Measurements from ENCODE around the gene TAOK2. TPM values are rescaled to one million over a fixed set of nuclear protein-coding genes. Genes with fewer than 3 reads are reported as not detected.
A peak's percentile ranks its signal among the peaks of the same experiment; 100 is the strongest.

The TAOK2 gene
- total and polyA plus RNA-seq, 3 donors from 2014 or later, result 66.5 to 140 (median 126) TPM

- Histone ChIP-seq H3K9me3 (no peaks in the 10 kb centered on the region), H3K27me3 (no peaks in the 10 kb centered on the region), H3K4me1 (peaks cover 17% of the 10 kb centered on the region), H3K4me3 (no peak overlapping the region), H3K36me3 (ENCODE audit: low read depth, missing control alignments) (no peaks in the 10 kb centered on the region), H3K27ac (peak overlapping the region in 1 of 2 donors; percentile 90)
- WGBS, 2 donors, result 84 to 89% methylated on average over 9 of the region's 9 CpGs
- TF ChIP-seq CTCF (IDR thresholded peaks at IDR 0.05) (no peak), POLR2A (IDR thresholded peaks at IDR 0.05) (no peak)
- intact Hi-C loops (cut with DNase I; ENCODE audit: low total_unique reads), result no loop called here
- no peak for DNase-seq
These were observed 20.4 kb downstream of the TAOK2 start for GRCh38 chr16:29993903-29994599.

- TF ChIP-seq POLR2A (IDR thresholded peaks at IDR 0.05) (no peak), CTCF (IDR thresholded peaks at IDR 0.05) (no peak)
- intact Hi-C loops (cut with DNase I; ENCODE audit: low total_unique reads), result no loop called here
- H3K4me1 ChIP-seq, result peaks cover 17% of the 10 kb centered on the region
- H3K9me3 ChIP-seq, result no peaks in the 10 kb centered on the region
- H3K27ac ChIP-seq, result peak overlapping the region; percentile 80 to 90
- peak overlapping the region; percentile 60 to 74 for H3K4me3 ChIP-seq
- H3K36me3 ChIP-seq (ENCODE audit: low read depth, missing control alignments), result no peaks in the 10 kb centered on the region
- WGBS, 2 donors, result 8 to 16% methylated on average over 15 to 24 of the region's 24 CpGs
- no peak for DNase-seq
- H3K27me3 ChIP-seq, result no peaks in the 10 kb centered on the region
These were observed 21.1 kb downstream of the TAOK2 start for GRCh38 chr16:29994600-29995323.

- intact Hi-C loops (cut with DNase I; ENCODE audit: low total_unique reads), result no loop called here
- H3K27ac ChIP-seq, result peak within 1 kb of the TSS; percentile 80 to 90
- TF ChIP-seq POLR2A (IDR thresholded peaks at IDR 0.05) (no peak), CTCF (IDR thresholded peaks at IDR 0.05) (no peak)
- no peaks in the 10 kb centered on the region for H3K27me3 ChIP-seq
- WGBS, 2 donors, result 0% methylated on average over 3 to 53 of the region's 53 CpGs
- H3K4me1 ChIP-seq, result peaks cover 17% of the 10 kb centered on the region
- DNase-seq, result peak; percentile 89
- peak within 1 kb of the TSS; percentile 60 to 74 for H3K4me3 ChIP-seq
- no peaks in the 10 kb centered on the region for H3K9me3 ChIP-seq
- no peaks in the 10 kb centered on the region for H3K36me3 ChIP-seq (ENCODE audit: low read depth, missing control alignments)
These were observed 21.7 kb downstream of the TAOK2 start, which contains the start of gene HIRIP3 for GRCh38 chr16:29995324-29995910. Gene HIRIP3 (minus strand): TSS chr16:29995617. CDS start chr16:29995605, 12 bp downstream.

- WGBS, 2 donors, result 0 to 1% methylated on average over 24 to 65 of the region's 65 CpGs
- DNase-seq, result peak; percentile 98
- Histone ChIP-seq H3K27ac (peak within 1 kb of the TSS; percentile 80 to 90), H3K36me3 (ENCODE audit: low read depth, missing control alignments) (no peaks in the 10 kb centered on the region), H3K4me3 (peak within 1 kb of the TSS; percentile 60 to 74), H3K27me3 (no peaks in the 10 kb centered on the region), H3K4me1 (peaks cover 17% of the 10 kb centered on the region), H3K9me3 (no peaks in the 10 kb centered on the region)
- intact Hi-C loops (cut with DNase I; ENCODE audit: low total_unique reads), result no loop called here
- TF ChIP-seq POLR2A (IDR thresholded peaks at IDR 0.05) (peak; percentile 5), CTCF (IDR thresholded peaks at IDR 0.05) (peak in 1 of 3 experiments; percentile 6)
These were observed 22.5 kb downstream of the TAOK2 start, which contains the start of gene INO80E for GRCh38 chr16:29995911-29996765. Gene INO80E (plus strand): TSS chr16:29996241. CDS start chr16:29996311, 70 bp downstream.

Data from testis (tissue), 3 donors.